GM18868 (cell line): ENCODE measurements around the gene CER1.

Experiments used
- ATAC-seq: cut with Tn5 transposase; IDR thresholded peaks from one replicate; pipeline ENCODE4 v1.9.1; 2021; ENCODE audit warnings: mild to moderate bottlenecking, moderate library complexity; ENCODE audit not compliant: unreplicated experiment

The CER1 gene

GRCh38 chr9:14722391-14723035 is at the start of gene CER1:
Gene CER1 (minus strand): TSS chr9:14722733. CDS start chr9:14722672, 61 bp downstream.
- ATAC-seq: no peak

GRCh38 chr9:14770592-14770991 is 48.1 kb upstream of the CER1 start:
- no peak for ATAC-seq

GRCh38 chr9:14769230-14769571 is 46.7 kb upstream of the CER1 start:
- no peak for ATAC-seq

GRCh38 chr9:14768405-14769229 is 46.1 kb upstream of the CER1 start:
- peak; percentile 55 for ATAC-seq

- ATAC-seq: no peak
These were observed 43.8 kb upstream of the CER1 start for GRCh38 chr9:14766299-14766698.

- ATAC-seq: no peak
These were observed 39.1 kb upstream of the CER1 start for GRCh38 chr9:14761584-14761983.

GRCh38 chr9:14760060-14760459 is 37.5 kb upstream of the CER1 start:
- ATAC-seq: no peak

- ATAC-seq: no peak
These were observed 33.8 kb upstream of the CER1 start for GRCh38 chr9:14756291-14756690.

GRCh38 chr9:14752871-14753270 is 30.3 kb upstream of the CER1 start:
- no peak for ATAC-seq

GRCh38 chr9:14752271-14752670 is 29.7 kb upstream of the CER1 start:
- ATAC-seq: no peak

- no peak for ATAC-seq
These were observed 28.3 kb upstream of the CER1 start for GRCh38 chr9:14750821-14751220.

- ATAC-seq: no peak
These were observed 27.2 kb upstream of the CER1 start for GRCh38 chr9:14749741-14750211.

- no peak for ATAC-seq
These were observed 25.8 kb upstream of the CER1 start for GRCh38 chr9:14748373-14748772.

GRCh38 chr9:14747111-14747510 is 24.6 kb upstream of the CER1 start:
- ATAC-seq: no peak

- ATAC-seq: no peak
These were observed 24.1 kb upstream of the CER1 start for GRCh38 chr9:14746626-14747025.

- ATAC-seq: no peak
These were observed 22.2 kb upstream of the CER1 start for GRCh38 chr9:14744768-14745167.

GRCh38 chr9:14741369-14741768 is 18.8 kb upstream of the CER1 start:
- ATAC-seq: peak; percentile 93

GRCh38 chr9:14733133-14733532 is 10.6 kb upstream of the CER1 start:
- ATAC-seq: no peak

GRCh38 chr9:14731294-14731981 is 8.9 kb upstream of the CER1 start:
- ATAC-seq: no peak

- ATAC-seq: no peak
These were observed 7.9 kb upstream of the CER1 start for GRCh38 chr9:14730461-14730898.

GRCh38 chr9:14723301-14723700 is 768 bp upstream of the CER1 start:
- no peak for ATAC-seq
